ENCODE results near the gene ANKLE2. TPM values are rescaled to one million over a fixed set of nuclear protein-coding genes. Genes with fewer than 3 reads are reported as not detected.

Gene ANKLE2
- total RNA-seq, 4 donors from 2014 or later = 29.6 to 44.9 (median 34.6) TPM

- Histone ChIP-seq H3K9me3 (no peaks in the 10 kb centered on the region), H3K36me3 (peaks cover 0 to 97% of the 10 kb centered on the region in 2 donors), H3K27ac (no peak overlapping the region), H3K27me3 (no peaks in the 10 kb centered on the region), H3K4me1 (no peaks in the 10 kb centered on the region), H3K4me3 (no peak overlapping the region)
- in situ Hi-C loops (cut with MboI; ENCODE audit: low sequenced_read_pairs in 4 of 4) = no loop called here
- intact Hi-C loops (cut with DNase I; ENCODE audit: low total_unique reads) = no loop called here
- TF ChIP-seq CTCF (IDR thresholded peaks at IDR 0.05 in 4 of 5, conservative IDR thresholded peaks at IDR 0.05 in 1 of 5) (no peak), POLR2A (IDR thresholded peaks at IDR 0.05) (no peak)
- ATAC-seq = no peak
- no peak for DNase-seq
Measured at GRCh38 chr12:132736378-132736777, 25.3 kb downstream of the ANKLE2 start.

- no peak for TF ChIP-seq POLR2A (IDR thresholded peaks at IDR 0.05)
- no peak for TF ChIP-seq CTCF (IDR thresholded peaks at IDR 0.05 in 4 of 5, conservative IDR thresholded peaks at IDR 0.05 in 1 of 5)
- H3K4me3 ChIP-seq = no peak overlapping the region
- H3K27ac ChIP-seq = no peak overlapping the region
- in situ Hi-C loops (cut with MboI; ENCODE audit: low sequenced_read_pairs in 4 of 4) = no loop called here
- DNase-seq (no peak), ATAC-seq (no peak)
- H3K36me3 ChIP-seq = peaks cover 0 to 95% of the 10 kb centered on the region in 2 donors
- H3K27me3 ChIP-seq = no peaks in the 10 kb centered on the region
- no peaks in the 10 kb centered on the region for H3K9me3 ChIP-seq
- H3K4me1 ChIP-seq = no peaks in the 10 kb centered on the region
- intact Hi-C loops (cut with DNase I; ENCODE audit: low total_unique reads) = no loop called here
Measured at GRCh38 chr12:132735496-132735895, 26.1 kb downstream of the ANKLE2 start.

- DNase-seq = no peak
Measured at GRCh38 chr12:132734206-132734605, 27.4 kb downstream of the ANKLE2 start.

GRCh38 chr12:132731574-132731973, 30.1 kb downstream of the ANKLE2 start:
- TF ChIP-seq CTCF (IDR thresholded peaks at IDR 0.05 in 4 of 5, conservative IDR thresholded peaks at IDR 0.05 in 1 of 5) (no peak), POLR2A (IDR thresholded peaks at IDR 0.05) (no peak)
- Histone ChIP-seq H3K27me3 (no peaks in the 10 kb centered on the region), H3K9me3 (no peaks in the 10 kb centered on the region), H3K4me1 (no peaks in the 10 kb centered on the region), H3K27ac (no peak overlapping the region), H3K4me3 (no peak overlapping the region), H3K36me3 (peaks cover 0 to 82% of the 10 kb centered on the region in 2 donors)
- ATAC-seq (no peak), DNase-seq (no peak)
- in situ Hi-C loops (cut with MboI; ENCODE audit: low sequenced_read_pairs in 4 of 4) = no loop called here
- intact Hi-C loops (cut with DNase I; ENCODE audit: low total_unique reads) = no loop called here

More at GRCh38 chr12:132734206-132734605, 27.4 kb downstream of the ANKLE2 start:
- Histone ChIP-seq H3K36me3 (peaks cover 0 to 82% of the 10 kb centered on the region in 2 donors), H3K27ac (no peak overlapping the region), H3K4me3 (no peak overlapping the region), H3K27me3 (no peaks in the 10 kb centered on the region), H3K9me3 (no peaks in the 10 kb centered on the region), H3K4me1 (no peaks in the 10 kb centered on the region)
- ATAC-seq = no peak
- TF ChIP-seq POLR2A (IDR thresholded peaks at IDR 0.05) = no peak
- TF ChIP-seq CTCF (IDR thresholded peaks at IDR 0.05 in 4 of 5, conservative IDR thresholded peaks at IDR 0.05 in 1 of 5) = no peak
- intact Hi-C loops (cut with DNase I; ENCODE audit: low total_unique reads) (no loop called here), in situ Hi-C loops (cut with MboI; ENCODE audit: low sequenced_read_pairs in 4 of 4) (no loop called here)

- no peak for DNase-seq
Measured at GRCh38 chr12:132730353-132730752, 31.3 kb downstream of the ANKLE2 start.

More at GRCh38 chr12:132730353-132730752, 31.3 kb downstream of the ANKLE2 start:
- in situ Hi-C loops (cut with MboI; ENCODE audit: low sequenced_read_pairs in 4 of 4) (no loop called here), intact Hi-C loops (cut with DNase I; ENCODE audit: low total_unique reads) (no loop called here)
- H3K9me3 ChIP-seq = no peaks in the 10 kb centered on the region
- no peaks in the 10 kb centered on the region for H3K4me1 ChIP-seq
- H3K27ac ChIP-seq = no peak overlapping the region
- no peak for ATAC-seq
- H3K27me3 ChIP-seq = no peaks in the 10 kb centered on the region
- H3K4me3 ChIP-seq = no peak overlapping the region
- H3K36me3 ChIP-seq = peaks cover 0 to 82% of the 10 kb centered on the region in 2 donors
- TF ChIP-seq POLR2A (IDR thresholded peaks at IDR 0.05) (no peak), CTCF (IDR thresholded peaks at IDR 0.05 in 4 of 5, conservative IDR thresholded peaks at IDR 0.05 in 1 of 5) (no peak)

All from gastrocnemius medialis (tissue), 4 donors.